SHP77 (cell line): Measurements from ENCODE around the gene TNK2.
A peak's percentile ranks its signal among the peaks of the same experiment; 100 is the strongest.
"Not testable (repeated sequence)": the region's sequence is repeated elsewhere in the genome, so short reads cannot be mapped to it uniquely, and the experiment has no call there.

ENCODE experiments used
- DNase-seq, 2 experiments: peaks; one replicate each; lab custom pipeline; 2025; lab: John Stamatoyannopoulos, UW

Gene TNK2

GRCh38 chr3:195850857-195851543 lies 57.4 kb downstream of the TNK2 start:
- peak; percentile 53 to 67 for DNase-seq

- DNase-seq: no peak
Measured at GRCh38 chr3:195849322-195850074, 58.9 kb downstream of the TNK2 start.

GRCh38 chr3:195847055-195847950 lies 61.0 kb downstream of the TNK2 start:
- DNase-seq: no peak

GRCh38 chr3:195845483-195845882 lies 62.9 kb downstream of the TNK2 start:
- no peak for DNase-seq

- DNase-seq: no peak
Measured at GRCh38 chr3:195844671-195845218, 63.6 kb downstream of the TNK2 start.

GRCh38 chr3:195839260-195840010 lies 68.9 kb downstream of the TNK2 start:
- no peak for DNase-seq

- DNase-seq: no peak
Measured at GRCh38 chr3:195838714-195839113, 69.6 kb downstream of the TNK2 start.

- no peak for DNase-seq
Measured at GRCh38 chr3:195836476-195837135, 71.7 kb downstream of the TNK2 start.

- no peak for DNase-seq
Measured at GRCh38 chr3:195835791-195836190, 72.6 kb downstream of the TNK2 start.

GRCh38 chr3:195834675-195835583 lies 73.4 kb downstream of the TNK2 start:
- DNase-seq: no peak

- DNase-seq: no peak
Measured at GRCh38 chr3:195829897-195830254, 78.5 kb downstream of the TNK2 start.

- no peak for DNase-seq
Measured at GRCh38 chr3:195828762-195829161, 79.6 kb downstream of the TNK2 start.

GRCh38 chr3:195825857-195826804 lies 82.2 kb downstream of the TNK2 start:
- no peak for DNase-seq

- DNase-seq: no peak
Measured at GRCh38 chr3:195825191-195825588, 83.2 kb downstream of the TNK2 start.

GRCh38 chr3:195824425-195825190 lies 83.7 kb downstream of the TNK2 start:
- not testable (repeated sequence) for DNase-seq

GRCh38 chr3:195823999-195824398 lies 84.4 kb downstream of the TNK2 start:
- no peak for DNase-seq

GRCh38 chr3:195823280-195823679 lies 85.1 kb downstream of the TNK2 start:
- DNase-seq: no peak

- no peak for DNase-seq
Measured at GRCh38 chr3:195822131-195822696, 86.1 kb downstream of the TNK2 start.
